Measurements from ENCODE around the gene TMEM43.
"Not testable (repeated sequence)": the region's sequence is repeated elsewhere in the genome, so short reads cannot be mapped to it uniquely, and the experiment has no call there.

The TMEM43 gene, protein sequence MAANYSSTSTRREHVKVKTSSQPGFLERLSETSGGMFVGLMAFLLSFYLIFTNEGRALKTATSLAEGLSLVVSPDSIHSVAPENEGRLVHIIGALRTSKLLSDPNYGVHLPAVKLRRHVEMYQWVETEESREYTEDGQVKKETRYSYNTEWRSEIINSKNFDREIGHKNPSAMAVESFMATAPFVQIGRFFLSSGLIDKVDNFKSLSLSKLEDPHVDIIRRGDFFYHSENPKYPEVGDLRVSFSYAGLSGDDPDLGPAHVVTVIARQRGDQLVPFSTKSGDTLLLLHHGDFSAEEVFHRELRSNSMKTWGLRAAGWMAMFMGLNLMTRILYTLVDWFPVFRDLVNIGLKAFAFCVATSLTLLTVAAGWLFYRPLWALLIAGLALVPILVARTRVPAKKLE
- 71.2 to 204 (median 115) reads per million in 9 experiments for total RNA-seq

GRCh38 chr3:14124615-14125192, at the start of gene TMEM43, which contains the start of gene CHCHD4:
Gene TMEM43 (plus strand): TSS chr3:14125052. CDS start chr3:14125194, 142 bp downstream.
Gene CHCHD4 (minus strand): TSS chr3:14124870. CDS start chr3:14124676, 194 bp downstream.
- peaks cover 46 to 52% of the 10 kb centered on the region in 2 donors for H3K4me1 Mint-ChIP-seq (ENCODE audit: low read depth in 2 of 2)
- H3K4me3 Mint-ChIP-seq, result peak within 1 kb of the TSS; percentile 93 to 99
- no peaks in the 10 kb centered on the region for H3K27me3 Mint-ChIP-seq
- peaks cover 38% of the 10 kb centered on the region for H3K36me3 Mint-ChIP-seq (ENCODE audit: insufficient read depth)
- DNase-seq, result peak; percentile 96 to 97 (median 97)
- peak; percentile 86 for ATAC-seq (replicated peaks)
- peak within 1 kb of the TSS; percentile 96 to 99 for H3K27ac Mint-ChIP-seq
- H3K9me3 Mint-ChIP-seq, result no peaks in the 10 kb centered on the region

- H3K36me3 Mint-ChIP-seq (ENCODE audit: insufficient read depth); H3K9me3 Mint-ChIP-seq; H3K4me1 Mint-ChIP-seq (ENCODE audit: low read depth in 2 of 2); DNase-seq; ATAC-seq (replicated peaks); H3K27ac Mint-ChIP-seq; H3K4me3 Mint-ChIP-seq: not testable (repeated sequence)
- peaks cover 30 to 32% of the 10 kb centered on the region in 2 donors for H3K27me3 Mint-ChIP-seq
Measured at GRCh38 chr3:14075233-14075632, 49.6 kb upstream of the TMEM43 start.

- Mint-ChIP-seq H3K27me3 (peaks cover 21 to 23% of the 10 kb centered on the region in 2 donors), H3K9me3 (no peaks in the 10 kb centered on the region), H3K27ac (no peak overlapping the region), H3K4me1 (ENCODE audit: low read depth in 2 of 2) (no peaks in the 10 kb centered on the region), H3K4me3 (no peak overlapping the region), H3K36me3 (ENCODE audit: insufficient read depth) (no peaks in the 10 kb centered on the region)
- ATAC-seq (replicated peaks), result no peak
- DNase-seq, result no peak
Measured at GRCh38 chr3:14077310-14077709, 47.5 kb upstream of the TMEM43 start.

- no peak for ATAC-seq (replicated peaks)
- Mint-ChIP-seq H3K27ac (no peak overlapping the region), H3K27me3 (peaks cover 17 to 27% of the 10 kb centered on the region in 2 donors), H3K9me3 (no peaks in the 10 kb centered on the region), H3K36me3 (ENCODE audit: insufficient read depth) (no peaks in the 10 kb centered on the region), H3K4me1 (ENCODE audit: low read depth in 2 of 2) (no peaks in the 10 kb centered on the region), H3K4me3 (no peak overlapping the region)
- no peak for DNase-seq
Measured at GRCh38 chr3:14082108-14082657, 42.7 kb upstream of the TMEM43 start.

GRCh38 chr3:14087461-14087860, 37.4 kb upstream of the TMEM43 start:
- Mint-ChIP-seq H3K27me3 (peaks cover 45 to 46% of the 10 kb centered on the region in 2 donors), H3K9me3 (peaks cover 2 to 10% of the 10 kb centered on the region in 2 donors)
- H3K36me3 Mint-ChIP-seq (ENCODE audit: insufficient read depth); DNase-seq; H3K27ac Mint-ChIP-seq; H3K4me3 Mint-ChIP-seq; H3K4me1 Mint-ChIP-seq (ENCODE audit: low read depth in 2 of 2); ATAC-seq (replicated peaks): not testable (repeated sequence)

- H3K27ac Mint-ChIP-seq; H3K4me1 Mint-ChIP-seq (ENCODE audit: low read depth in 2 of 2); H3K36me3 Mint-ChIP-seq (ENCODE audit: insufficient read depth); DNase-seq; ATAC-seq (replicated peaks); H3K4me3 Mint-ChIP-seq: not testable (repeated sequence)
- Mint-ChIP-seq H3K9me3 (peaks cover 2 to 10% of the 10 kb centered on the region in 2 donors), H3K27me3 (peaks cover 58 to 70% of the 10 kb centered on the region in 2 donors)
Measured at GRCh38 chr3:14091959-14092358, 32.9 kb upstream of the TMEM43 start.

DNA sequence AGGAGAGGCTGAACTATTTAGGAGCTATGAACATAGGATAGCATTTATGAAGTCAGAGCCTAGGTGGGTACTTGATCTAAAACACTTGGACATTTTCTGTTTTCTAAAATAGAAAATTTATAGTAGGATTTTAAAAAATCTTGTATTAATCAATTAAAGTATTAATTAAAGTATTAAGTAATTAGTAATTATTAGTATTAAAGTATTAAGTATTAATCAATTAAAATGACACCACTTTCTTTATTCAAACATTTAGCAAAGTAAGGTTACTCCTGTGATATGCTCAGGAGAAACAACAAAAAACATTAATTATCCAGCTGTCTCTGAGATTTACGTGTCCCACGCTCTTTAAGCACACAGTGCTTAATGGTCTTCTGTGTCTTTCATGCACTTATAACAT, 32.4 kb upstream of the TMEM43 start:
- no peaks in the 10 kb centered on the region for H3K4me1 Mint-ChIP-seq (ENCODE audit: low read depth in 2 of 2)
- H3K27me3 Mint-ChIP-seq, result peaks cover 57 to 65% of the 10 kb centered on the region in 2 donors
- no peak overlapping the region for H3K4me3 Mint-ChIP-seq
- DNase-seq, result no peak
- no peak for ATAC-seq (replicated peaks)
- no peak overlapping the region for H3K27ac Mint-ChIP-seq
- peaks cover 0 to 10% of the 10 kb centered on the region in 2 donors for H3K9me3 Mint-ChIP-seq
- peaks cover 2% of the 10 kb centered on the region for H3K36me3 Mint-ChIP-seq (ENCODE audit: insufficient read depth)

DNA sequence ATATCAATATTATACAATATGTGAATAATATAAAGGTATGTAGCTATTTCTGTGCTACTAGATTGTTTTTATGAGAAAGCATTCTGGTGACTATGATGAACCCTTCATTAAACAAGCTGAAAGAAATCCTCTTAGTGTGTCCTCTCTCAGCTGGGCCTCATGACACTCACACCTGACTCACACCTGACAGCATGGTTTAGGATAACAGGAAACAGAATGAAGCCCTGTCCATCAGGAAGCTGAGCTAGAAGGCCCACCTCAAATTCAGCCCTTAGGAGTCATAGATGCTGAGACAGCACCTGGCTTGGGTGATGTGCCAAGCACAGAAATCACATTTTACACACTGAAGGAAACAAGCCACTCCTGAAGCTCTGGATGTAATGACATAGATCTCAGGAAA, 31.0 kb upstream of the TMEM43 start:
- H3K27ac Mint-ChIP-seq, result no peak overlapping the region
- peaks cover 57 to 64% of the 10 kb centered on the region in 2 donors for H3K27me3 Mint-ChIP-seq

DNA sequence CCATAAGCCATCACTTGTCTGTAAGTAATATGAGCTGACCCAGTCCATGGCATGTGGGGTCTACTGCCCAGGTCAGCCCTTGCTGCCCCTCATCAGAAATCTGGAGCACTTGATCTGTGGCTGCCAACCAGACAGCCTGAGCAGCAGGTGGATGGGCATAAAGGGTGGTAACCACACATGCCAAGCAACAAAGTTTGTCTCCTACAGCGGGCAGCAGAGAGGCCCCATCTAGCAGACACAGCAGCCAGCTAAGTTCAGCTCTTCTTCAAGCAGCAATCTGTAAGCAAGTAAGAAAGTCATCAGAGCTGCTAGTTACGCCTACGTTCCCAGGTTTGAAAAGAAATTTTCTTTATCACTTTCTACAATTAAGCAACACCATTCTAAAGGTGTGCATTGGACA, 28.1 kb upstream of the TMEM43 start:
- Mint-ChIP-seq H3K4me1 (ENCODE audit: low read depth in 2 of 2) (no peaks in the 10 kb centered on the region), H3K4me3 (no peak overlapping the region), H3K27ac (no peak overlapping the region), H3K9me3 (no peaks in the 10 kb centered on the region), H3K36me3 (ENCODE audit: insufficient read depth) (no peaks in the 10 kb centered on the region), H3K27me3 (peaks cover 40 to 46% of the 10 kb centered on the region in 2 donors)
- no peak for ATAC-seq (replicated peaks)
- no peak for DNase-seq

More for the DNA sequence above, 31.0 kb upstream of the TMEM43 start:
- peaks cover 2% of the 10 kb centered on the region for H3K36me3 Mint-ChIP-seq (ENCODE audit: insufficient read depth)
- peaks cover 0 to 3% of the 10 kb centered on the region in 2 donors for H3K9me3 Mint-ChIP-seq
- H3K4me1 Mint-ChIP-seq (ENCODE audit: low read depth in 2 of 2), result no peaks in the 10 kb centered on the region
- H3K4me3 Mint-ChIP-seq, result no peak overlapping the region
- DNase-seq (no peak), ATAC-seq (replicated peaks) (no peak)

DNA sequence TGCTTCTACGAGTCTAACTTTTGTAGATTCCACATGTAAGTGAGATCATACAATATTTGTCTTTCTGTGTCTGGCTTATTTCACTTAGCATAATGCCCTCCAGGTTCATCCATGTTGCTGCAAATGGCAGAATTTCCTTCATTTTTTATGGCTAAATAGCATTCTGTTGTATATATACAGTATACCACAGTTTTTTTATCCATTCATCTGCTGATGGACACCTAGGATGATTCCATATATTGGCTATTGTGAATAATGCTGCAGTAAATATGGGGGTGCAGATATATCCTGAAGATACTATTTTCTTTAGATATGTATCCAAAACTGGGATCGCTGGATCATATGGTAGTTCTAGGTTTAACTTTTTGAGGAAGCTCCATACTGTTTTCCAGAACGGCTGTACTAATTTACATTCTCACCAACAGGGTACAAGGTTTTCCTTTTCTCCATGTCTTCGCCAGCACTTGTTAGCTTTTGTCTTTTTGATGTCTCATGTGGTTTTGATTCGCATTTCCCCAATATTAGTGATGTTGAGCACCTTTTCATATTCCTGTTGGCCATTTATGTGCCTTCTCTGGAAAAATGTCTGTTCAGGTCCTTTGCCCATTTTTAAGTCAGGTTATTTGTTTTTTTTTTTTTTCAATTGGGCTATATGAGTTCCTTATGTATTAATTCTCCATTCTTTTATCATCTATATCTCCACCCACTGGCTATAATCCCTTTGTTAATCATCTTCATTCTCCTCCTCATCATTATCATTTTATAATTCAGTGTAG, 27.0 kb upstream of the TMEM43 start:
- Mint-ChIP-seq H3K36me3 (ENCODE audit: insufficient read depth) (no peaks in the 10 kb centered on the region), H3K4me1 (ENCODE audit: low read depth in 2 of 2) (no peaks in the 10 kb centered on the region), H3K9me3 (no peaks in the 10 kb centered on the region), H3K27ac (no peak overlapping the region), H3K27me3 (peaks cover 40 to 46% of the 10 kb centered on the region in 2 donors), H3K4me3 (no peak overlapping the region)
- ATAC-seq (replicated peaks), result no peak
- no peak for DNase-seq

DNA sequence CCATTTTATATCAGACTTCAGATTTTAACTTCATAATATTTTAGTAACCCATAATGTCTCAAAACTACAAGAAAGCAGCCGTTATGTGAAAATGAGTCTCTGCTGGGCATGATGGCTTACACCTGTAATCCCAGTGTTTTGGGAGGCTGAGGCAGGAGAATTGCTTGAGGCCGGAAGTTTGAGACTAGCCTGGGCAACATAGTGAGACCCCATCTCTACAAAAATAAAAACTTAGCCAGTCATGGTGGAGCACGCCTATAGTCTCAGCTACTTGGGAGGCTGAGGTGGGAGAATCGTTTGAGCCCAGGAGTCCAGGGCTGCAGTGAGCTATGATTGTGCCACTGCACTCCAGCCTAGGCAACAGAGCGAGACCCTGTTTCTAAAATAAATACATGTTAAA, 15.0 kb upstream of the TMEM43 start:
- not testable (repeated sequence) for H3K4me1 Mint-ChIP-seq (ENCODE audit: low read depth in 2 of 2); DNase-seq; H3K36me3 Mint-ChIP-seq (ENCODE audit: insufficient read depth); H3K27me3 Mint-ChIP-seq; ATAC-seq (replicated peaks); H3K9me3 Mint-ChIP-seq; H3K4me3 Mint-ChIP-seq
- H3K27ac Mint-ChIP-seq, result peak overlapping the region in 1 of 2 donors; percentile 53

GRCh38 chr3:14110699-14111098, 14.2 kb upstream of the TMEM43 start:
- H3K27ac Mint-ChIP-seq, result no peak overlapping the region
- ATAC-seq (replicated peaks), result no peak
- DNase-seq, result no peak
- H3K4me3 Mint-ChIP-seq, result no peak overlapping the region
- H3K36me3 Mint-ChIP-seq (ENCODE audit: insufficient read depth), result peaks cover 4% of the 10 kb centered on the region
- no peaks in the 10 kb centered on the region for H3K27me3 Mint-ChIP-seq
- H3K9me3 Mint-ChIP-seq, result no peaks in the 10 kb centered on the region
- H3K4me1 Mint-ChIP-seq (ENCODE audit: low read depth in 2 of 2), result peaks cover 0 to 1% of the 10 kb centered on the region in 2 donors

- Mint-ChIP-seq H3K4me3 (no peak overlapping the region), H3K27ac (no peak overlapping the region), H3K27me3 (no peaks in the 10 kb centered on the region), H3K36me3 (ENCODE audit: insufficient read depth) (peaks cover 4% of the 10 kb centered on the region), H3K4me1 (ENCODE audit: low read depth in 2 of 2) (peaks cover 0 to 1% of the 10 kb centered on the region in 2 donors), H3K9me3 (no peaks in the 10 kb centered on the region)
- no peak for ATAC-seq (replicated peaks)
- DNase-seq, result no peak
Measured at GRCh38 chr3:14113965-14114635, 10.8 kb upstream of the TMEM43 start.
